Activated CD8-positive, alpha-beta memory T cell treated with anti-CD3 and anti-CD28 coated beads, Interleukin-2, amount 50 U/mL, for 1 hour (primary cell): ENCODE results near the gene HCN1.
"Not testable (repeated sequence)": the region's sequence is repeated elsewhere in the genome, so short reads cannot be mapped to it uniquely, and the experiment has no call there.

Experiments used
- DNase-seq: peaks from one replicate; pipeline ENCODE4 v3.0.0-alpha.2; 2020; ENCODE audit errors: extremely low read depth

HCN1 gene

DNA sequence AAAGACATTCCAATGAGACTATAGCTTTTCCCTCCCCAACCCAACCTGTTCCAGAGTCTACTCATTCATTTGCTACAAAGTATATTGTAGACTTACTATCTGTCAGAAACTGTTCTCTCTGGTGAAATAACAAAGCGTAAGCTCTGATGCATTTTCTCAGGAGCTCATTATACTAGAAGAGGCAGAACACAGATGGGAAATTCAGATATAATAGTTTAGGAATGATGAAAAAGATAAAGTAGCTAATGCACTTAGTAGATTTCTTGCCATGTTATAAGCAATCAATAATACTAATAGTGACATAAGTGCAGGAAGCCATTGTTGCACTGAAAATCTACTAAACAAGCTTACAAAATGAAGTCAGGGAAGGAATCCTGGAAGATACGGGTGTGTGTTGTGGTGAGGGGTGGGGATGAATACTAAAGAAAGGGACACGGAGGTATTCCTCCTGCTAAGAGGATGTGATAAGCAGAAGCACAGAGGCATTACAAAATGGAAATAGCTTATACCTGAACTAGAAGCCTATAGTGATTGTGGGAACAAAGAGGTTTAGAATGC is 78.2 kb downstream of the HCN1 start:
- no peak for DNase-seq

DNA sequence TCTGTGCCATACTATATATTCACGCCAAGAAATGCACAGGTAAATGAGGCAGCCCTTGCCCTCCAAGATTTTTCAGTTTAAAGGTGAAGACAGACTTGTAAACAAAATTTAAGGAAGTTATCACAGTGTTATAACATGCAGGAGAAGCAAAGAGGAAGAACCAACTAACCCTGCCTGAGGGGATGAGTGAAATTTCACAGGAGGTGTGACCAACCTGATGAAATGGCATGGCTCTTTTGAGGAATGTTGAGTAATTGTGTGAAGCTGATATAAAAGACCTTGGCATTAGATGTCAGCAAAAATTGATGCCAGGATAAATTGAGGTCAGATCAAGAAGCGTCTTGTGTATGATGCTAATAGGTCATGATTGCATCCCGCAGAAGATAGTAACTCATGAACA is 86.5 kb downstream of the HCN1 start:
- DNase-seq: no peak

DNA sequence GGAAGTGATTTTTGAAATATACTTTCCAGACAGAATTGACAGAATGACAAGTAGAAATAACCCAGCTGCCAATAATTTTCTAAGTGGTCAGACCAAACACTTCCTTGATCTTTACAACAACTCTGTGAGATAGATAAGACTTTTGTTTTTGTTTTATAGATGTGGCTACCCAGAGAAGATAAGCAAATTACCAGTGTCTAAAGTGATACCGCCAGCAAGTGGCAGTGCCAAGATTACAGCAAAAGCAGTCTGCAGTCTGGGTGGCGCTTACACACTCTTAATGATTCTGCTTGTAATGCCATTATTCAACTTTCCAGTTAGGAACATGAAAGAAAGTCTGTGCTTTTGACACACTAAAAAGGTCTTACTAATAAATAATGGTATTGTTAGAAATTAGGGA is 92.1 kb downstream of the HCN1 start:
- DNase-seq: no peak

DNA sequence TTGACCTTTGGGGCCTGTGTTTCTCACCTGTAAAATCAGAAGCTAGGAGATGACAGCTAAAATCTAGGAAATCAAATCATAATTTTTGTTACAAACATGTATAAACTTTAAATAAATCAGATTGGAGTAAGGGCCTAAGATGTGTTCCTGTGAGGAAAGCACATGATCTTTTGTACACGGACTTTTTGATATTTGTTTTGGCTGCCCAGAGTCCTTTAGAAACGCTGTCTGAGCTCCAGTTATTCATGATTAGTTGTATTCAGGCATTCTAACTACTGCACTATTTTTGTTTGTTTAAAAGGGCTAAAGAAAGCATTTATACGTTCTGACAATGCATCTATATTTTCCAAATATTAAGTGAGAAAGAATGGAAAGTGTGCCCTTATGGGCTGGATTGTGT is 94.8 kb downstream of the HCN1 start:
- DNase-seq: no peak

DNA sequence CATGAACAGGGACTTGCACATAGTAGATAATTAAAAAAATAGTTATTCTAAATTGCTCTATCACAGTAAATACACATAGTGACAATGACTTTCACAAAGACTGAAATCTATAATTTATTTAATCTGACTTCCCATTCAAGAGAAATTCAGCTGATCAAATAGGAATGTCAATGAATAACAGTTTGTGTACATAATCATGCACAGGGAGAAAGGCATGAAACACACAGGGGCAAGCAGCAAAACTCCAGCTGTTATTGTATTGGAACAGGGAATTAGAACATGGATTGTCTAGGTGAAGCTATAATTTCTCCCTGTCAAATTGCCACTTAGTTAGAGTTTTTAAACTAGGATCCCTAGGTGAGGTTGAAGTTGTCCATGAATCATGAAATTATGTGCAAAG is 99.9 kb downstream of the HCN1 start:
- DNase-seq: no peak

DNA sequence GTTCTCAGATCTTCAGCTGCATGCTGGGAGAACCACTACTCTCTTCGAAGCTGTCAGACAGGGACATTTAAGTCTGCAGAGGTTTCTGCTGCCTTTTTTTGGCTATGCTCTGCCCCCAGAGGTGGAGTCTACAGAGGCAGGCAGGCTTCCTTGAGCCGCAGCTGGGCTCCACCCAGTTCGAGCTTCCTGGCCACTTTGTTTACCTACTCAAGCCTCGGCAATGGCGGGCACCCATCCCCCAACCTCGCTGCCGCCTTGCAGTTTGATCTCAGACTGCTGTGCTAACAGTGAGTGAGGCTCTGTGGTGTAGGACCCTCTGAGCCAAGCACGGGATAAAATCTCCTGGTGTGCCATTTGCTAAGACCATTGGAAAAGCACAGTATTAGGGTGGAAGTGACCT is 110.2 kb downstream of the HCN1 start:
- DNase-seq: not testable (repeated sequence)

DNA sequence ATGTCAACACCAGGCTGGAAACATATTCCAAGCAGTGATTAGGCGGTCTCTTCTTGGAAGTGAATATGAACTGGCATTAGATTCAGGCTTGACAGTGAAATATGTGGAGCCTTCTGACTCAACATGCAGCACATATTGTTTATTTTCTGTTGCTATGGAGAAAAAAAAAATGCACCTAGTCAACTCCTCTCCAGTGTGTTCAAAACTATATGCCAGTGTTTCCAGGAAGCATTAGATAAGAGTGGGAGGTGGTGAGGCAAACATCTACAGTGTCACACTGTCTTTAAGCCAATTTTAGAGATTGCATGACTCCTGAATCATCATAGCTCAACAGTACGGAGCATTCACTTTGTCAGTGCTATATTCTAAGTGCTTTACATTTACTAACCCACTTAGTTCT is 117.9 kb downstream of the HCN1 start:
- no peak for DNase-seq

DNA sequence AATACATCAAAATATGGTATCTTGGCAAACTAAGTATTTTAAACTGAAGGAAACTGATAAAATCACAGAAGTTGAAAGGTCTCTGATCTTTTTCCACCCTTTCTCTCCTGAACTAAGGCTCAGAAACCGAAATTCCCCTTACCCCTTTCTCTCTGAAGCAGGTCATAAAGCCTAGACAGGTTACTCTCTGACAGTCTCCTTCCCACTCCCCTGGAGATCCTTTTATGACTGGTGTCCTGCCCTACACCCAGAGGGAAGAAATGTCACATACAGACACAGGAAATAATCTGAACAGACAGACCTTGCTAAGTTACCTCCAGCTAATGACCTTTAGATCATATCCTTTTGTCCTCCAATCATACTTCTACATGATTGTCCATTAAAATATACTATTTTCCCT is 127.4 kb downstream of the HCN1 start:
- DNase-seq: no peak

DNA sequence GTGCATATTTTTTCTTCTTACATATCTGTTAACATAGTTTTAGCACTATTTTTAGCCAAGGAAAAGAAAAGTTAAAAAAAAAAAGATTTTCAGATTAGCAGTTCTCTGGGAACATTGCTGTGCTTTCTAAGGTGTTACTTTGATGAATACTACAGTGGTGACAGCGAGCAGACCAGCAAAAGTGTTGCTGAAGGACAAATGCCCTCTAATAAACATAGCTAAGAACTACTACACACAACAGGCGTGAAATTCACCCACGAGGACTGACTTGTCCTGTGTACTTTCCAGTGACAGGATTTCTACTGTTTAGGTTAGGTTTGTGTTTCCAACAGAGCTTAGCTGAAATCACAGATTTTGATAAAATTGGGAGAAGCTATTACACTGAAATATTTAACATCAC is 153.8 kb downstream of the HCN1 start:
- no peak for DNase-seq

DNA sequence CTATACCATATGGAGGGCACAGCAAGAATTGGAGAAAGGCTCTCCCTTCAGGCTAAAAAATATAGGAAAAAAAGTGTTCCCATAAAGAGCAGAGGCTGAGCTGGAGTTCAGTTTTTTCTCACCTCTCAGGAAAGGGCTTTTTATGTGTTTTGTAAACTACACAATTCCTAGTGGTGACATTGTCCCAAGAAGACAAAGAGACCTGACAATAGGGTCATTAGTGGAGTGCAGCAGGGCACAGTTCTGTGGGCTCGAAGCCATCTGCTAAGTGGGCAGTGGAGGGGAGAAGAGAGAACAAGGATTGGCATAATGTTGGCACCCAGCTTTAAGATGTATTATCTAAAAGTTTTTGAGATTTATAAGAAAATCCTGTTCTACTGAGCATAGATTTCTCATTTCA is 162.5 kb downstream of the HCN1 start:
- DNase-seq: no peak

DNA sequence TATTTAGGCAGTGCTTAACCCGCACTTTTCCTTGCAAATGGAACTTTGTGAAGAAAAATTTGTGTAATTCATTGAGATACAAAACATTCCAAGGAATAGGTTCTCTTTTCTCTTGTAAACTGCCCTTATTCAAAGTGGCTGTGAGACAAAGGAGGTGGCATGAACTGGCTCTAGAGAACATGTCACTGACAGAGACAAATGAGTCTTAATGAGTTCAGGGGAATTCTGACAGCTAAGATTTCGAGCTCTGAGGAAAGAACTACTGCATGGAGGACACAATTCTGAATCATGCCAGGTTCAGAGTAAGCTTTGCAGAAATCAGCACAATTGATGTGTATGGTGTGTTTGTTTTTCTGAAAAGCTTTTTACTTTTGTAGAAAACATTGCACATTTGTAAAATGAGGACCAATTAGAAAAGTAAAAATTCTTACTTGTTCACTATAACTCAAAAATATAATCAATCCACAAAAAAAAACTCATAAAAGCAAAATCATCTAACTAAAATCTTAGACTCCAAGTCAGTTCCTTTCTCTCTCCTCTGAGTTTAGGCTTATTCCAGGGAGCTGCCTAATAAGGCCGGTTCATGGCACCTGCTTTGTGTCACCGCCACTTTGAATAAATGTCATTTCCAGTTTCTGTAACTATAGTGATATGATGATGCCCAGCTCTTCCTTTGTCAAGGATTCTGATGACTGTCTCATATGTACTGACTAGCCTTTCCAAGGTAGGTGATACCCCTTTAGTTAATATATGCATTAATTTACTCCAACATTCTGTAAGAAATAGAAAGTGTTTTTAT is 163.2 kb downstream of the HCN1 start:
- no peak for DNase-seq

DNA sequence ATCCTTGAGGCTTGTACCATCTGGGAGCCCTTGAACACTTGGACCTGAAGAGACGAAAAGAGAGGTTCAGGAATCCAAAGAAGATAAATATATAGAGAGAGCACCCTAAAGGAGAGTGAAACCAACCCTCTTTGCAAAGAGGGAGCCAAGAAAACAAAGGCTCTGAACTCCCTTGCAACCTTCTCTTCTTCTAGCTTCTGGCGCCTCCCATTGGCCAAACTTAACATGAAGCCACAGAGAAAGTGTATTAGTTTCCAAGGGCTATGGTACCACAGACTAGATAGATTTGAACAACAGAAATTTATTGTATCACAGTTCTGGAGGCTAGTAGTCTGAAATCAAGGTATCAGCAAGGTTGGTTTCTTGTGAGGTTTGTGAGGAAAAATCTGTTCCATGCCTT is 175.1 kb downstream of the HCN1 start:
- DNase-seq: no peak

DNA sequence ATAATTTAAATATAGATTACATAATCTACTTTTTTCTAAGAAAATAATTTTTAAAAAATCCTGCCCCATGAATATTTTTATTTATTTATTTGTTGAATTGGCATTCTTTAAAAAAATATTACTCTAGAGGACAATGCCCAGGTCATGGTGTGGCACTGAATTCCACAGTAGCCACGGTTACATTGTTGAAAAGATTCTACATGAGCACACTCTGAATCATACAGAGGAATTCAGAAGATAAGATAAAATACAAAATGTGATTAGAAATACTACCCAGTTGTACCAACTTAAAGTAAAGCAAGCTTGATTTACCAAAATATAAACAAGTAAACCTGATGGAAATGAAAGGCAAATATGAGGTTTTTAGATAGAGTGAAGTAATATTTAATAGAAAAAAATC is 183.7 kb downstream of the HCN1 start:
- no peak for DNase-seq

DNA sequence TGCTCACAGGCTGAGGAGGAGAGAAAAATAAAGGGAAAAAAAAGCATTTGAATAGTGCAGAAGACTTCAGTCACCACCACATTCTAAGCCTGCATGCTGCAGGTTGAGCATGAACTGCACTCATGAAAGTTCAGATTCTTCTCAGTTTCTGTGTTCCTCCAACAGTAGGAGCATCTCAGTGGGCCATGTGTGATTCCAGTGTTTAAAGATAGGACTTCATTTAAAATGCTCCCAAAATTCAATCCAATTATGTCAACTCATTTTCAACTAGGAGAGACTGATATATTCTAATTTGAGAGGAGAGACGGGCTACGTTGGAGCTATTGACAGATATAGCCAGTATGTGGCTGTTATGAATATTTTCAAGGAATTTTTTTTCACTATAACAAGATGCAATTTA is 186.8 kb downstream of the HCN1 start:
- DNase-seq: no peak

DNA sequence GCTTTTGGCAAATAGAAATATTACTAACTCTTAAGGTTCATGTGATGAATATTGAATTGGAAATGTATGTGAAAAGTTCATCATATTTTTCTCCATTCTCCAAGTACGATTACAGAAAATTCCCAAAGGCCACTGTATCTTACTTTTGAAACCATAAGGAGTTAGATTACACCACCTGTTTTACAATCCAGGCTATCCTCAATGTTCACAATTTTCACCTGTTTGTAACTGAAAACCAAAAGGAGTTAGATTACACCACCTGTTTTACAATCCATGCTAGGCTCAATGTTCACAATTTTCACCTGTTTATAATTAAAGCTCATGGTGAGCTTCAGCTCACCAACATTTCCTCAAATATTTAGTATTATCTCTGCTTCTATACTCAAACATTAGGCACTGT is 188.0 kb downstream of the HCN1 start:
- no peak for DNase-seq

DNA sequence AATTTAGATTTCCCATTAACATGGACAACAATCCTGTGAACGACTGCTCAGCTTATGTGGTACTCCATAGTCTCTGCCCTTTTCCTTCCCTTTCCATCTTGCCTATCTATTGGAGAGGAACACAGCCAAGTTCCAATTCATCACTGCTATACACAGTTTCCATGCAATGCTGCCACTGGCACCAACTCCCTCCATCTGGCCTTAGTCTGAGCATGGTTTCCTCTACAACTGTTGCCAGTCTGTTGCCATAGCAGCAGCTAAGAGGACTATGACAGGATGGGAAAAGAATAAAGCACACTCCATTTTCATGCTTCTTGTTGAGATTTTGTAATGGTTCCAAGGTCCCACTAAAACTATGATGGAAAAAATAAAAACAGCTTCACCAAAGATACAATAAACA is 189.0 kb downstream of the HCN1 start:
- no peak for DNase-seq

DNA sequence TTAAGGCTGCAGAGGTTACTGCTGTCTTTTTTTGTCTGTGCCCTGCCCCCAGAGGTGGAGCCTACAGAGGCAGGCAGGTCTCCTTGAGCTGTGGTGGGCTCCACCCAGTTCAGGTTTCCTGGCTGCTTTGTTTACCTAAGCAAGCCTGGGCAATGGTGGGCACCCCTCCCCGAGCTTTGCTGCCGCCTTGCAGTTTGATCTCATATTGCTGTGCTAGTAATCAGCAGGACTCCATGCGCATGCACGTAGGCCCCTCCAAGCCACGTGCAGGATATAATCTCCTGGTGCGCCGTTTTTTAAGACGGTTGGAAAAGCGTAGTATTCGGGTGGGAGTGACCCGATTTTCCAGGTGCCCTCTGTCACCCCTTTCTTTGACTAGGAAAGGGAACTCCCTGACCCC is 197.2 kb downstream of the HCN1 start:
- not testable (repeated sequence) for DNase-seq

DNA sequence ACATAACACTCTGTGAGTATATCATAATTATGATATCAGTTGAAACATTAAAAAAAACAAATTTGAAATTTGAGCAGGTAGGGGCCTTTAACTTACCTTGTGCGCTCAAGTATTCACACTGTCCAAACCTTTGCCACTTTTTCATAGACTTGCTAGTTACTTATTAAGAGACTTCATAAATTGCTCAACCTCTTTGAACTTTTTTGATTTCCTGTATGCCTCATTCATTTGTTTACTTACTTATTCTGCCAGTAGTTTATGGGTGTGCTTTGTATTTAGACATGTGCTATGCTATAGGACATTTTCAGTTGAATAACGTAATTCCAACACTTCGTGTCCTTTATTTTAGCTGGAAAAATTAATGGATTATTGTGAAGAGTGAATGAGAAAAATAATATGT is 204.8 kb downstream of the HCN1 start:
- DNase-seq: no peak

DNA sequence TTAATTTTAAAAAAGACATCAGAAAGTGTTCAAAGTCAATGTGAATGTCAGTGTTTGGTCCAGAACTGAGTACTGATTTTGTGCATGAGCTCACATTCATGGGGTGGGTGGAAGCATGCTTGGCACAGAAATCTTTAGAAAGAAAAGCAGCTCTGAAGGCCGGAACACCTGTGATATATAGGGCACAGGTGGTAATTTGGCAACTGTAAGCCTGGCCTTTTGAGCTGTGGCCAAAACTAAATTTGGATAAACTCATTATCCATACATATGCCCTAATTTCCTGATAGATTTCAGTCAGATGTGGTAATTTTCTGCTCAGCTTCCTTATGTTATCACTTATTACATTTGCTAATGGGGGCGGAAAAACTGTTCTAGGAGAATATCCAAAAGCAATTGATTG is 211.4 kb downstream of the HCN1 start:
- DNase-seq: no peak

DNA sequence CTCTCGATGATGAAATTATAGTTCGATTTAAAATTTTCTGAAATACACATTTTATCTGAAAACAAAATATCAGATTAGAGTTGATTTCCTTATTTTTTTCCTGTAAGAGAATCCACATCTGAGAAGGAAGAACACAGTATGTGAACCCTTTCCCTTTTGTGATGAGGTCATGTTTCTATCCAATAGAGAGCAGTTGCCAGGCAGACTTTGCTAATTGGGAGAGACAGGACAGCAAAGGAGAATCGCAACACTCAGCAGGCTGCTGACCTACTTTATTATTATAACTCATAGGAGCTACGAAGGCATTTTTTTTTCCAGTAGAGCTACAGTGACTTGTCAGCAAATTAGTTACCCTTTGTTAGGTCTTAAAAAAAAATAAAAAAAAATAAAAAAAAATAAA is 242.1 kb downstream of the HCN1 start:
- no peak for DNase-seq

DNA sequence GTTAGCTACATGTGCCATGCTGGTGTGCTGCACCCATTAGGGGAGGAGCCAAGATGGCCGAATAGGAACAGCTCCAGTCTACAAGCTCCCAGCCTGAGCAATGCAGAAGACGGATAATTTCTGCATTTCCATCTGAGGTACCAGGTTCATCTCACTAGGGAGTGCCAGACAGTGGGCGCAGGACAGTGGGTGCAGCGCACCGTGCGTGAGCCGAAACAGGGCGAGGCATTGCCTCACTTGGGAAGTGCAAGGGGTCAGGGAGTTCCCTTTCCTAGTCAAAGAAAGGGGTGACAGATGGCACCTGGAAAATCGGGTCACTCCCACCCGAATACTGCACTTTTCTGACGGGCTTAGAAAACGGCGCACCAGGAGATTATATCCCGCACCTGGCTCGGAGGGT is 251.3 kb downstream of the HCN1 start:
- DNase-seq: not testable (repeated sequence)

DNA sequence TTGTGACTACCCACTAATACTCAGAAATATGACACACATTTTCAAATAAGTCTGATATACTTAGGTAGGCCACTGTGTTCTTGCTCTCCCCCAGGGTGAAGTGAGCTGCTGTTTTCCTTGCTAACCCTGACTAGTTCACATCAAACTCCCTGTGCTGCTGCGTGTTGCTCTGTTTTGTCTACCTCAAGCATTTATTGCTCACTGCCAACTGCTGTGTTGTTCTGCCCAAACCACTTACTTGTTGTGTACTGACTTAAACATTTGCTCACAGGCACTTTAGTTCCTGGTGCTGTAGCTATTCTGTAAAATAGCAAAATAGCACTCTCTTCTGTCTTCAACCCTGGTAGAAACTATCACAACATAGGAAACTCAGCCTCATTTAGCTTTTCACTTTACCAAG is 255.7 kb downstream of the HCN1 start:
- no peak for DNase-seq

DNA sequence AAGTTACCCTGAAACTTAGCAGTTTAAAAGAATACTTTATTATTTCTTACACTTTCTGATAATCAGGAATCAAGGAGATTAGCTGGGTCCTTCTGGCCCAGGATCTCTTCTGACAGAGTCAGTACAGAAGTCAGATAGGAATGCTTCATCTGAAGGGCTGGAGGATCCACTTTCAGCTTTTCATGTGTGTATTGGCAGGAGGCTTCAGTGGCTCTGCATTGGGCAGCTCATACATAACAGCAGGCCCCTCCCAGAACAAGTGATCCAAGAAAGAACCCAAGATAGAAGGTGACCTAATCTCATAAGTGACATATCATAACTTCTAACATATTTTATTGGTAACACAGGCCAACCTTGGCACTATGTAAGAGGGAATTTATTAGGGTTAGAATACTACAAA is 258.4 kb downstream of the HCN1 start:
- no peak for DNase-seq
